SKM-1 treated with dmso at 0.1 percent for 144 hours (cell line): Measurements from ENCODE around the gene GPC1.

Source experiments
- DNase-seq: peaks from one replicate; lab custom pipeline; 2025; ENCODE audit not compliant: unreplicated experiment; lab: John Stamatoyannopoulos, UW

The GPC1 gene

DNA sequence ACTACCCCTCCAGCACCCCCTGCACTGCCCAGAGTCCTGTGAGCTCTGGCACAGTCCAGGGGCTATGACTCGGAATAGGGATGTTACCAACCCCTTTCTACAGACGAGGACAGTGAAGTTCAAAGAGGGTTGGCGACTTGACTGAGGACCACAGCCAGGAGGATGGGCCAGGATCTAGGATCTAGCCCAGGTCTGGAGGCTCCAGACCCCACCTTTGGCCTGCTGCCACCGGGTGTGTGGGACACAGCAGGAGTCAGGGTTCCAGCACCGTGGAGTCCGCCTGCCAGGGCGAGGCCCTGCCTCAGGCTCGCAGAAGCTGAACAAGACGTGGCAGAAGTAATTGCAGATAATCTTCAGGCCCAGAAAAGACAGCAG, 37.9 kb upstream of the GPC1 start:
- no peak for DNase-seq

- DNase-seq = no peak
Observed at GRCh38 chr2:240397924-240398645, 37.4 kb upstream of the GPC1 start.

- DNase-seq = no peak
Observed at GRCh38 chr2:240398661-240399267, 36.7 kb upstream of the GPC1 start.

- no peak for DNase-seq
Observed at GRCh38 chr2:240399419-240400324, 35.8 kb upstream of the GPC1 start.

GRCh38 chr2:240400371-240401161, 34.9 kb upstream of the GPC1 start:
- DNase-seq = no peak

DNA sequence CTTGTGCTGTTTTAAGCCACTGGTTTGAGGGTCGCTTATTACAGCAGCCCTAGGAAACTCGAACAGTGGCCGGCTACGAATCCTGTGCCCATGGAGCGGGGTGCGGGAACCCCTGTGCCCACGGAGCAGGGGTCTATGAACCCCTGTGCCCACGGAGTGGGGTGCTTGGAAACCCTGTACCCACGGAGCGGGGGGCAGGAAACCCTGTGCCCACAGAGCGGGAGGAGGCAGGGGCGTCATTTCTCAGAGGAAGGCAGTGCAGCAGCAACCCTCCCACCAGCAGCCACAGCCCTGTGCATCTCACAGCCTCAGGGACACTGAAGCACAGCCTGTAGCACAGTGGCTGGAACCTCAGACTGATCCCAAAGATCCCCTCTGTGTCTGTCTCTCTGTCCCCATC, 34.2 kb upstream of the GPC1 start:
- DNase-seq = no peak

DNA sequence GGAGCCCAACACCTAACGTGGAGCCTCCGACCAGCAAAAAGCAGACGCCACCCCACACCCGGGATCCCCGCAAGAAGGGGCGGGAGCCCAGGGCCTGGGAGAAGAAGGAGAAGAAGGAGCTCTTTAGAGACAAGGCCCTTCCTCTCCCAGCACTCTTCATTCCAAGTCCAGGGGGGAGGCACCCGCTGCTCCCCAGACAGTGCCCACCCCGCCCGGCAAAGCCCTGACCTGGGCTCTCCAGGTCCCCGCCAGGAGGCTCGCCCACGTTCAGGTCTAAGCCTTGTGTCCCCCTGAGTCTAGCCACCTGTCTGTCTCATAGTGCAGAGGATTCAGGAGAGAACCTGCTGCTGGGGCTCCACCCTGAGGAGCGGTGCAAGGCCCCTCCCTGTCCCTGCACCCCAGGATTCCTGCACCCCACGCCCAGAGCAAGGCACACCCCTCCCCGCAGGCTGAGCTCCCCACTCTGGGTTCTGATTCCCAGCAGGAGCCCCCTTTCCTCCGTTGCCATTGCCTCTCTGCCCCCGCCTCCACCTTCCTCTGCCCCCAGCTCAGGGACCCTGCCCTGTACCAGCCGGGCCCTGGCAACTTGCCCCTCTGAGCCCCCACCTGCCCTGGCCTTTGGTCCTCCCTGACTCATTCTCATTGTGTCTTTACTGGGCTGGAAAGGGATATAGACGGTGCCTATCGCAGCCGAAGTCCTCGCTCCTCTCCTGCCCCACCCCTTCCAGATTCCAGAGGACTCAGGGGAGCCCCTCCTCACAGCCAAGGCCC, 33.5 kb upstream of the GPC1 start:
- no peak for DNase-seq

GRCh38 chr2:240402566-240403272, 32.7 kb upstream of the GPC1 start:
- no peak for DNase-seq

DNA sequence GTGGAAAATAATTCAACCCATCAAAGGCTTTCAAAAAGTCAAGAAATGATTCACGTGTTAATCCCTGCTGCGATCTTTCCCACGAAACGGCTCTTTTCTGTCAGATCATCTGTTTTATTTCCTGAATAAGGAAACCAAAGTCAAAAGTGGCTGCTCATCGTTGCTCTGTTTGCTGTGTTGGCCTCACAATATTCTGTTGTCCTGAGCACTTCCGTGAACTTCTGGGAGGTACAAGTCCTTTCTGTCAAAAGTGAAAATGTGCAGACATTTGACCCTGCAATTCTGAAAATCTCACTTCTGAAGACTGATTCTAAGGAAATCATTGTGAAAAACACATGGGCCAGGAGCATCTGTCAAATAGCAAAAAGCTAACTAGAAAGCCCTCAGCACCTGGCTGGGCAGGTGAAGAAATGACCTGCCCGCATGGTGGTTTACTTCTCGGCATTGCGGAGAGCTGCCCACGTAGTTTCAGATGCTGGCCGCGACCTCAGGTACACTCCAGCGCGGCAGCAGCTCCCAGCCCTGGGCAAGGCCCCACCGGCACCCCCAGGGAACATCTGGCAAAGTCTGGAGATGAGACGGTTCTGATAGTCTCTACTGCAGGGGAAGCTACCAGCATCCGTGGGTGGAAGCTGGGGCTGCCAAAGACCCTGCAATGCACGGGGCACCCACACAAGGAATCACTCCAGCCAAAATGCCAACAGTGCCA, 31.9 kb upstream of the GPC1 start:
- DNase-seq = no peak

DNA sequence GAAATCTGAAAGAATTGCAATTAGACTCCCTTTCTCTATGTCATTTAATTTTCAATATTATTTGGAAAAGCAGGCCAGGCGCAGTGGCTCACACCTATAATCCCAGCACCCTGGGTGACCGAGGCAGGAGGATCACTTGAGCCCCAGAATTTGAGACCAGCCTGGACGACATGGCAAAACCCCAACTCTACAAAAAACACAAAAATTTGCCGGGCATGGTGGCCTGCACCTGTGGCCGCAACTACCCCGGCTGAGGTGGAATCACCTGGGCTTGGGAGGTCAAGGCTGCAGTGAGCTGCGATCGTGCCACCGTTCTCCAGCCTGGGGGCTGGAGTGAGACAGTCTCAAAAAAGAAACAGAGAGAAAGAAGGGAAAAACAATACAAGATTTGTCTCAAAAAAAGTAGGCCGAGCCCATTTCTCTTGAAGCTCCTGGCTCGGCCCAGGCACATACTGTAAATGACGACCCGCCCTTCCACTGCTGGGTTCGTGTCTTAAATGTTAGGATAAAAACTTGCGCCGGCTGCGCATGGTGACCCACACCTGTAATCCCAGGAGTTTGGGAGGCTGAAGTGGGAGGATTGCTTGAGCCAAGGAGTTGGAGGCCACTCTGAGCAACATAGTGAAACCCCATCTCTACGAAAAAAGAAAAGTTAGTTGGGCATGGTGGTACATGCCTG, 31.1 kb upstream of the GPC1 start:
- no peak for DNase-seq

- DNase-seq = no peak
Observed at GRCh38 chr2:240405133-240405532, 30.3 kb upstream of the GPC1 start.

DNA sequence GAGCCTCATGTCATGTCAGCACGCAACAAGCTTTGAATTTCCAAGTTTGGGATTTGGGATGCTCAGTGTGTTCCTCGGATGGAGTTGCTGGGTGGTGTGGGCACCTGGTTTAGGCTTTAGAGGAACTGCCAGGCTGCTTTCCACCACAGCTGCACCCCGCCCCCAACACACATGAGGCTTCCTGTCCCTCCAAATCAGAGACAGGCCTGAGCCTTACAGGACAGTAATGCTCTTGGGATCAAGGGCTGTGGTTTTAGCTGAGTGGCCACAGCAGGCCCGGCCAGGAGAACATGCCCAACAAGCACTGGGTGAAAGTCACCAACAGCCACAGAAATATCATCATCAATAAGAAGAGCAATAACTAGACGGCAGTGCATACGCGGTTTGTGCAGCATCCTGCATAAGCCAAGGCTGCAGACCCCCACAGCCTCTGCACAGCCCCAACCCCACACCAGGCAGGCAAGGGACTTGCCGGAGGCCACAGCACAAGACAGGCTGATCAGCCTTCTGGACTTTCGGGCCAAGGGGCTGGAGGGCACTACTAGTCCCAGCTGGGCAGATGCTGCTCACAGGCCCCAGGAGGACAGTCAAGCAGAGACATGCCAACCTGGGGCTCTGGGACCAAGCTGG, 29.7 kb upstream of the GPC1 start:
- DNase-seq = no peak

DNA sequence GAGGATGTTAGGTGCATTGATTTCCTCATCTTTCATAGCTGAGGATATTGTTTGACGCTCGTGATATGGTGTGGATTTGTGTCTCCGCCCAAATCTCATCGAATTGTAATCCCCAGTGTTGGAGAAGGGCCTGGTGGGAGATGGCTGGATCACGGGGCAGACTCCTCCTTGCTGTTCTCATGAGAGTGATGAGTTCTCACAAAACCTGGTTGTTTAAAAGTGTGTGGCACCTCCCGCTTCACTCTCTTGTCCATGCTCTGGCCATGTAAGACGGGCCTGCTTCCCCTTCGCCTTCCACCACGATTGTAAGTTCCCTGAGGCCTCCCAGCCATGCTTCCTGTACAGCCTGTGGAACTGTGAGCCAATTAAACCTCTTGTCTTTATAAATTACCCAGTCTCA, 28.4 kb upstream of the GPC1 start:
- no peak for DNase-seq

DNA sequence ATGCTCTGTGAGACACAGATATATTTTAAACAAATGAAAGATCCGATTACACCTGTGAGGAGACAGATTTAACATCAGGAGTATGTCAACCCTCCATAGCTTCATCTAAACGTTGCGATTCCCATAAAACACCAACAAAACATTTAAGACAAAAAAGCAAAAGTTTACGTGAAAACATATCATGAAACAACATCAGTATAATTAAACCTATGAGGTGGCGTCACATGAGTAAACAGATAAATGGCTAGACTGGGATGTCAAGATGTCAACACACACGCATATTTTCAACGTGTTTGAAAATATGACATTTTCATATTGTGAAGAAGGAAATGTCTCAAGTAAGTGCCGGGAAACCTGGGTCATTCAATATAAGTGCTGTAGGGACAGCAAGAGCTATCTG, 25.5 kb upstream of the GPC1 start:
- DNase-seq = no peak

- DNase-seq = no peak
Observed at GRCh38 chr2:240410808-240411207, 24.7 kb upstream of the GPC1 start.

DNA sequence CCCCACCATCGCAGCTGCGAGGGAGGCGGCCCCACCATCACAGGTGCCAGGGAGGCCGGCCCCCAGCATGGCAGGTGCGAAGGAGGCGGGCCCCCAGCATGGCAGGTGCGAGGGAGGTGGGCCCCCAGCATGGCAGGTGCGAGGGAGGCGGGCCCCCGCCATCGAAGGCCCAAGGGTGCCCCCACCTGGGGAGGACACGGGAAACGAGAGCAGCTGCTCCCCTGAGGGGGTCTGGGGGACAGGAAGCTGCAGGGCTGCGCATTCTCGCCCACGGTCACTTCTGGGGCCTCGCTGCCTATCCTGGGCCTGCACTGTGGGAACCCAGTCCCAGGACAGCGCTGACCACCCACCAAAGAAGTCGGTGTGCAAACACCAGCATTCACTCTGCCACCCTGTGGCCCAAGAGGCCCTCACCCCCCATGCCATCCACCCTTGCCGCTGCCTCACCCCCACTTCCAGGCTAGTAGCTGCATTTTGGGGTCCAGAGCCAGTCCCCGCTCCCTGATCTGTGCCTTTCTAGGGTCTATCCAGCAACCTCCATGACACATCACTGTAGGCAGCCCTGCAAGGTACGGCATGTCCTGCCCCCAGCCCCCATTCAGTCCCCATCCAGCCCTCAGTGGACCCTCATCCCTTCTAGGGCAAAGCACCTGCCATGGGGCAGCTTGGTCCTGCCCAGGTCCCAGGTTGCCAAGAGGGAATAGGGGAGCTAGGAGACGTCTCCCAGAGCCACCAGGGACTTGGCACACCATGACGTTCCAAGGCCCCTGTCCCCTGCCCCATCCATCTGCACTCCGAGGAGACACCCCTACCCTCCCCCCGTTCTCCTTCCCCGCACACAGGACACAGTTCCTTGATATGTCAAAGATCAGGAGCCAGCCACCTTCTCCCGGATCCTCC, 24.0 kb upstream of the GPC1 start:
- no peak for DNase-seq

DNA sequence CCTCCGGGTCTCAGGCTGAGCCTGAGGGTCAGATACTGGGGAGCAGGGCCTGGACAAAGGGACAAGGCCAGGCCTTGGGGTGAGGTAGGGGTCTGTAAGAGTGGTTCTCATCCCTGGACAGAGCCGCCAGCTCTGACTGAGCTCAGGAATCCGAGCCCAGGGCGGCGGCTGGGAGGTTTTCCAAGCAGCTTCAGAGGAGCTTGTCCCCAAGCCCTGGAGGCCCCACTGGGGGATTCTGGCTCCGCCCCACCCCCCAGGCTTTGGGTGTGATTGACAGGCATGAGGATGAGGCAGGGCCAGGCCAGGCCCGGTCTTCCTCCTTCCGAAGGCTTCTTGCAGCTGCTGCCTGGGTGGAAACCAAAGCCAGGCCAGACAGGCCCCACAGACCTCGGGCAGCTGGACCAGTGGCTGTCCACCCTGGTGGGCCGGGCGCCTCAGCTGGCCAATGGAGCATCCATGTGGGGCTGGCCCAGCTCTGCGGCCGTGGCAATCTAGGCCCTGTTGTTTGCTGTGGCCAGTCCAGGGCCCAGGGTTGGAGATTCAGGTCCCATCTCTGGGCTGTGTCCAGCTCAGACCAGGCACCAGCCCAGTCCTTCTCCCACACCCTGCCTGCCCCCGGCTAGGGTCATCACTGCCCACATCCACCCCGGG, 23.1 kb upstream of the GPC1 start:
- no peak for DNase-seq
